Bronchial epithelial cell (primary cell): ENCODE data around the gene ACOXL. TPM values are rescaled to one million over a fixed set of nuclear protein-coding genes. Genes with fewer than 3 reads are reported as not detected.
A peak's percentile ranks its signal among the peaks of the same experiment; 100 is the strongest.

Experiments used
- DNase-seq: peaks from one replicate; pipeline ENCODE4 v3.0.0-alpha.2; 2010; ENCODE audit warnings: low read depth
- FAIRE-seq: peaks from 2 replicates; lab custom pipeline; 2011; peaks lifted over from hg19 to GRCh38; lab: Jason Lieb, UNC
- H3K27me3 ChIP-seq: 2 replicates; pipeline ENCODE4 v1.5.1; 2011; ENCODE audit warnings: low read length; ENCODE audit not compliant: control insufficient read depth, insufficient read depth
- H3K36me3 ChIP-seq: 2 replicates; pipeline ENCODE4 v1.5.1; 2011; ENCODE audit warnings: low read length; ENCODE audit not compliant: control insufficient read depth, insufficient read depth
- H3K4me3 ChIP-seq: 2 replicates; pipeline ENCODE4 v1.5.1; 2011; ENCODE audit warnings: mild to moderate bottlenecking, low read depth, low read length, control low read depth
- total RNA-seq: library from RNA; depleted of rRNA; stranded (reverse); fragments of >200 nt; gene quantifications from 2 replicates; pipeline ENCODE4 v1.2.1, GENCODE V29; 2014
- TF ChIP-seq, protein P1 (sequence below): IDR thresholded peaks from 2 replicates; pipeline ENCODE4 v1.5.1; 2011; ENCODE audit warnings: mild to moderate bottlenecking, moderate library complexity, low read length, control low read depth, inconsistent platforms; ENCODE audit not compliant: insufficient read depth, severe bottlenecking

Gene ACOXL
- total RNA-seq, 1 donor from 2014 or later = not detected

DNA sequence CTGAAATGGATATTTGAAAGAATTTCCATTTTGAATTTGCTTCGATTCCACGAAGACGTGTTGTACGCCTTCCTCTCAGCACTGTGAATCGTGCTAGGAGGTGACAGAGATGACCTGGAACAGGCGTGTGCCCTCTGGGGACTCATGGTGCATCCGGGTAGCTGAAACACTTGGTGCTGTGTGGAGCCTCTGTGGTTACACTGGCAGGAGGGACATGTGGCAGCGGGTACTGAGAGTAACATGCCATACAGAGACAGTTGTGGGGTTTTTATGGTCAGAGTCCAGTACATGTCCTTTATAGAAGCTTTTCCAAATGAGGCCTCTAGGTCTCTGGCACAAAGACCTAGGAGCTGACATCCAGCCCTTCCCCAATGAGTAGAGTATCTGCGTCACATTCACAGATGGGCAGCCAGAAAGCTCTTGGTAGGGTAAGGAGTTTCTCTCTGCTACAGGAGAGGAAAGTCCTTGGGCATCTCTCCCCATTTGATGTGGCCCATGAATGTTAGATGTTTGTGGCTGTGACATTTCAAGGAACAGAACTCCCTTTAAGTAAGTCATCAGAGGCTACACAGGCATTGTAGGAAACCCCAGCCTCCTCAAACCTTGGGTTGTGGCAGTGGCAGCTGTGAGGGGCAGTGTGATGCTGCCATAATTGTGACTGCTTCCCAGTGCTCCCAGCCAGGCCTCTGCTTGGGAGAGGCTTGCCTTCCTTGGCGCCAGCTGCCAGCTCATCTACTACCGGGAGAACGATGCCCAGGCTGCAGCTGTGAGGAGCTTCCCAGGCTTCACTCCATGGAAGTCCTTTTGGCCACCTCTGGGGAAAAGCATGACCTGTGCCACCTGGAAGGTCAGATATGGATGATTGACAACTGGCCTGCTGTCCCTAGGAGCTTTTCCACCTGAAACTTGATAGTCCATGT, 80.6 kb downstream of the ACOXL start:
- TF ChIP-seq, protein P1, sequence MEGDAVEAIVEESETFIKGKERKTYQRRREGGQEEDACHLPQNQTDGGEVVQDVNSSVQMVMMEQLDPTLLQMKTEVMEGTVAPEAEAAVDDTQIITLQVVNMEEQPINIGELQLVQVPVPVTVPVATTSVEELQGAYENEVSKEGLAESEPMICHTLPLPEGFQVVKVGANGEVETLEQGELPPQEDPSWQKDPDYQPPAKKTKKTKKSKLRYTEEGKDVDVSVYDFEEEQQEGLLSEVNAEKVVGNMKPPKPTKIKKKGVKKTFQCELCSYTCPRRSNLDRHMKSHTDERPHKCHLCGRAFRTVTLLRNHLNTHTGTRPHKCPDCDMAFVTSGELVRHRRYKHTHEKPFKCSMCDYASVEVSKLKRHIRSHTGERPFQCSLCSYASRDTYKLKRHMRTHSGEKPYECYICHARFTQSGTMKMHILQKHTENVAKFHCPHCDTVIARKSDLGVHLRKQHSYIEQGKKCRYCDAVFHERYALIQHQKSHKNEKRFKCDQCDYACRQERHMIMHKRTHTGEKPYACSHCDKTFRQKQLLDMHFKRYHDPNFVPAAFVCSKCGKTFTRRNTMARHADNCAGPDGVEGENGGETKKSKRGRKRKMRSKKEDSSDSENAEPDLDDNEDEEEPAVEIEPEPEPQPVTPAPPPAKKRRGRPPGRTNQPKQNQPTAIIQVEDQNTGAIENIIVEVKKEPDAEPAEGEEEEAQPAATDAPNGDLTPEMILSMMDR = no peak
- Histone ChIP-seq H3K4me3 (no peak overlapping the region), H3K36me3 (no peaks in the 10 kb centered on the region), H3K27me3 (no peaks in the 10 kb centered on the region)
- DNase-seq = no peak
- FAIRE-seq = peak; percentile 83

- DNase-seq (no peak), FAIRE-seq (no peak)
- no peaks in the 10 kb centered on the region for H3K36me3 ChIP-seq
- no peak overlapping the region for H3K4me3 ChIP-seq
- TF ChIP-seq, protein P1 = no peak
- no peaks in the 10 kb centered on the region for H3K27me3 ChIP-seq
Measured at GRCh38 chr2:110813896-110814295, 81.5 kb downstream of the ACOXL start.

- TF ChIP-seq, protein P1 = no peak
- Histone ChIP-seq H3K4me3 (no peak overlapping the region), H3K27me3 (peaks cover 3% of the 10 kb centered on the region), H3K36me3 (no peaks in the 10 kb centered on the region)
- no peak for FAIRE-seq
- no peak for DNase-seq
Measured at GRCh38 chr2:110815938-110816337, 83.6 kb downstream of the ACOXL start.

GRCh38 chr2:110816404-110817365, 84.3 kb downstream of the ACOXL start:
- FAIRE-seq (peak; percentile 40), DNase-seq (peak; percentile 75)
- H3K4me3 ChIP-seq = no peak overlapping the region
- peaks cover 3% of the 10 kb centered on the region for H3K27me3 ChIP-seq
- TF ChIP-seq, protein P1 = no peak
- no peaks in the 10 kb centered on the region for H3K36me3 ChIP-seq

DNA sequence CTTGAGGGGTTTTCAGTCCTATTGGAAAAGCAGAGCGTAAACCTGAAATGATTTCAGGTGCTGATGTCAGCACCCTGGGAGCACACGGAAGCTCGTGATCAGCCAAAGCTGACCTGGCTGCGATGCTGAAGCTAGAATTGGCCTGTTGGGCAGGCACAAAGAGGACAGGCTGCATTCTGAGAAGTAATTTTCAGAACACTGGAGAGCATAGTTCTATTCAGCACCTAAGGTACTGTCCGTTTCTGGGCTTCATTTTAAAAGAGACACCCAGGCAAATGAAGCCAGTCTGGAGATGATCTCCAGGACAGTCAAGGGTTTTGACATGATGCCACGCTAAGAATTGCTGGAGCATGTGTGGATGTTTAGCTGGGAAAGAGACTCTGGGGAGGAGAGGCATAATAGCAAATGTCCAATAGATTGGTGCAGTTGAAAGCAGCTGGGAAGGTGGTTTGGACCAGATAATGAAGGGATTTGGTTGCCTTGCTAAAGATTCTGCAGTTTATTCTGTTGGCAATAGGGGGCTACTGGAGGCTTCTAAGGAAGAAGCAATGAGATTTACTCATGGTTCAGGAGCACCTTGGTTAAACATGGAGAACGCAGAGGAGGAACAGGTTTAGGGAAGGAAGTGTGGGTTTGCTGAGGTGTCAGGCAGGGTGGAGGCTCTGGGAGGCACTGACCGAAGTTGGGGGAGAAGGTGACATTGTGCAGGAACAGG, 86.6 kb downstream of the ACOXL start:
- FAIRE-seq (no peak), DNase-seq (no peak)
- Histone ChIP-seq H3K27me3 (peaks cover 3% of the 10 kb centered on the region), H3K36me3 (no peaks in the 10 kb centered on the region), H3K4me3 (no peak overlapping the region)
- TF ChIP-seq, protein P1 = no peak
